Measurements from ENCODE around the gene ENO2. TPM values are rescaled to one million over a fixed set of nuclear protein-coding genes. Genes with fewer than 3 reads are reported as not detected.

Gene ENO2
- total and polyA plus RNA-seq, 4 donors, result 1.1 to 3.1 (median 1.4) TPM

DNA sequence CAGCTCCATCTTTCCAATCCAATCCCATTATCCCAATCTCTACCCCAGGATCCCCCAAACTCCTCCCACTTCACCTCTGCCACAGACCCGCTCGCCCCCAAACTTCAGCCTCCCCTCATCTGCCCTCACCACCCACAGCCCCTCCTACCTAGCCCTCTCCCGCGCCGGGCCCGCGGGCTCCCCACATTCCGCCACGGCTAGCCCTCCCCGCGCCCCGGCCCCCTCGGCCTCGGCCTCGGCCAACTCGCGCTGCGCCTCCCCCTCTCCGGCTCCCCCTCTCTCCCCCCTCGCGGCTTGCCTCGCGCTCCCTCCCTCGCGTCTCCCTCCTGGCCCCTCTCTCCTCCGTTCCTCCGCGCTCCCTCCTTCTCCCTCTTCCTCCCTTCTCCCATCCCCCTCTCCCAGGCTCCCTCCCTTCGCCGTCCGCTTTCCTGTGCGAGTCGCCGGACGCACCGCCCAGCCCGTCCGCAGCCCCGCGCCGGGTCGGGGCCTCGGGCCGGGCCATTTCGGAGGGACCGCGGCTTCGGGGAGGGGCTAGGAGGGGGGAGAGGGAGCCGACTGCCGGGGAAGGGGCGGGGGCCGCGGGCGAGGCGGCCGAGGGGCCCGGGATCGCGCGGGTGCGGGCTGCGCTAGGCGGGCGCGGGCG lies 13.1 kb downstream of the ENO2 start, which contains the start of gene ATN1:
Gene ATN1, plus strand, starts transcription at position 581 of the 643 bp plus-strand sequence. CDS start 6,043 bp downstream, outside the sequence.
- peaks cover 9 to 60% (median 50%) of the 10 kb centered on the region in 4 donors for H3K4me1 ChIP-seq (ENCODE audit: control insufficient read depth in 4 of 4, insufficient read depth in 4 of 4, low read length in 3 of 4)
- peak; percentile 57 for DNase-seq (ENCODE audit: low spot score)
- peak within 1 kb of the TSS; percentile 35 to 66 for H3K9ac ChIP-seq (ENCODE audit: low read depth in 1 of 2, low read length in 2 of 2)
- H3K4me3 ChIP-seq (ENCODE audit: low read depth in 1 of 3, low read length in 3 of 3), result peak within 1 kb of the TSS; percentile 78 to 88 (median 80)
- no peaks in the 10 kb centered on the region for H3K27me3 ChIP-seq (ENCODE audit: control insufficient read depth in 4 of 4, insufficient read depth in 4 of 4, low read length in 3 of 4)
- under 1% methylated on average over 66 of the region's 66 CpGs for WGBS
- H3K27ac ChIP-seq (ENCODE audit: low read depth in 1 of 2, low read length in 2 of 2), result peak within 1 kb of the TSS; percentile 89 to 93
- TF ChIP-seq RAD21 (IDR thresholded peaks at IDR 0.05) (no peak), GABPA (IDR thresholded peaks at IDR 0.05 in 1 of 2, conservative IDR thresholded peaks at IDR 0.05 in 1 of 2) (no peak), HNF4A (conservative IDR thresholded peaks at IDR 0.05) (no peak), FOXA1 (IDR thresholded peaks at IDR 0.05) (no peak)
- TF ChIP-seq, protein P1, sequence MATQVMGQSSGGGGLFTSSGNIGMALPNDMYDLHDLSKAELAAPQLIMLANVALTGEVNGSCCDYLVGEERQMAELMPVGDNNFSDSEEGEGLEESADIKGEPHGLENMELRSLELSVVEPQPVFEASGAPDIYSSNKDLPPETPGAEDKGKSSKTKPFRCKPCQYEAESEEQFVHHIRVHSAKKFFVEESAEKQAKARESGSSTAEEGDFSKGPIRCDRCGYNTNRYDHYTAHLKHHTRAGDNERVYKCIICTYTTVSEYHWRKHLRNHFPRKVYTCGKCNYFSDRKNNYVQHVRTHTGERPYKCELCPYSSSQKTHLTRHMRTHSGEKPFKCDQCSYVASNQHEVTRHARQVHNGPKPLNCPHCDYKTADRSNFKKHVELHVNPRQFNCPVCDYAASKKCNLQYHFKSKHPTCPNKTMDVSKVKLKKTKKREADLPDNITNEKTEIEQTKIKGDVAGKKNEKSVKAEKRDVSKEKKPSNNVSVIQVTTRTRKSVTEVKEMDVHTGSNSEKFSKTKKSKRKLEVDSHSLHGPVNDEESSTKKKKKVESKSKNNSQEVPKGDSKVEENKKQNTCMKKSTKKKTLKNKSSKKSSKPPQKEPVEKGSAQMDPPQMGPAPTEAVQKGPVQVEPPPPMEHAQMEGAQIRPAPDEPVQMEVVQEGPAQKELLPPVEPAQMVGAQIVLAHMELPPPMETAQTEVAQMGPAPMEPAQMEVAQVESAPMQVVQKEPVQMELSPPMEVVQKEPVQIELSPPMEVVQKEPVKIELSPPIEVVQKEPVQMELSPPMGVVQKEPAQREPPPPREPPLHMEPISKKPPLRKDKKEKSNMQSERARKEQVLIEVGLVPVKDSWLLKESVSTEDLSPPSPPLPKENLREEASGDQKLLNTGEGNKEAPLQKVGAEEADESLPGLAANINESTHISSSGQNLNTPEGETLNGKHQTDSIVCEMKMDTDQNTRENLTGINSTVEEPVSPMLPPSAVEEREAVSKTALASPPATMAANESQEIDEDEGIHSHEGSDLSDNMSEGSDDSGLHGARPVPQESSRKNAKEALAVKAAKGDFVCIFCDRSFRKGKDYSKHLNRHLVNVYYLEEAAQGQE (IDR thresholded peaks at IDR 0.05), result peak; percentile 17
- no peaks in the 10 kb centered on the region for H3K36me3 ChIP-seq (ENCODE audit: control insufficient read depth in 4 of 4, insufficient read depth in 3 of 4, low read depth in 1 of 4, low read length in 3 of 4)
- H3K9me3 ChIP-seq (ENCODE audit: control insufficient read depth in 4 of 4, low read length in 3 of 4), result no peaks in the 10 kb centered on the region

GRCh38 chr12:6928022-6928702 lies 13.8 kb downstream of the ENO2 start:
- Histone ChIP-seq H3K27me3 (ENCODE audit: control insufficient read depth in 4 of 4, insufficient read depth in 4 of 4, low read length in 3 of 4) (no peaks in the 10 kb centered on the region), H3K9ac (ENCODE audit: low read depth in 1 of 2, low read length in 2 of 2) (peak overlapping the region; percentile 35 to 55), H3K4me3 (ENCODE audit: low read depth in 1 of 3, low read length in 3 of 3) (peak overlapping the region; percentile 66 to 88 (median 78)), H3K36me3 (ENCODE audit: control insufficient read depth in 4 of 4, insufficient read depth in 3 of 4, low read depth in 1 of 4, low read length in 3 of 4) (no peaks in the 10 kb centered on the region), H3K9me3 (ENCODE audit: control insufficient read depth in 4 of 4, low read length in 3 of 4) (no peaks in the 10 kb centered on the region), H3K27ac (ENCODE audit: low read depth in 1 of 2, low read length in 2 of 2) (peak overlapping the region; percentile 62 to 66), H3K4me1 (ENCODE audit: control insufficient read depth in 4 of 4, insufficient read depth in 4 of 4, low read length in 3 of 4) (peaks cover 9 to 60% (median 48%) of the 10 kb centered on the region in 4 donors)
- TF ChIP-seq ATF3 (IDR thresholded peaks at IDR 0.05) (no peak), HNF4G (IDR thresholded peaks at IDR 0.05) (no peak), TAF1 (conservative IDR thresholded peaks at IDR 0.05) (no peak), FOXA2 (IDR thresholded peaks at IDR 0.05) (no peak), JUND (IDR thresholded peaks at IDR 0.05) (no peak), RAD21 (IDR thresholded peaks at IDR 0.05) (no peak), NR2F2 (IDR thresholded peaks at IDR 0.05) (no peak), EGR1 (IDR thresholded peaks at IDR 0.05; ENCODE audit: low read depth in 2 of 2) (no peak)
- WGBS, result under 1% methylated on average over 78 of the region's 79 CpGs
- DNase-seq (ENCODE audit: low spot score), result no peak
